SK-N-SH (cell line): Measurements from ENCODE around the gene HAUS8.

ENCODE experiments used
- CTCF ChIP-seq: fragments of 200-600 bp; sonication (generic); IDR thresholded peaks from 2 replicates; pipeline ENCODE4 v1.6.1; 2017; ENCODE audit warnings: antibody characterized with exemption, mild to moderate bottlenecking, moderate library complexity
- EP300 ChIP-seq, 2 experiments: IDR thresholded peaks; 2 replicates each; pipeline versions ENCODE4 v1.4.0 to v1.6.1; 2012; ENCODE audit warnings: borderline replicate concordance in 1 of 2, low read depth in 1 of 2, low read length in 1 of 2
- EZH2phosphoT487 ChIP-seq: fragments of 200-600 bp; sonication (generic); IDR thresholded peaks from 2 replicates; pipeline ENCODE4 v1.6.1; 2017; ENCODE audit warnings: low read depth, mixed run types, mild to moderate bottlenecking, antibody characterized with exemption, moderate library complexity, borderline replicate concordance
- GABPA ChIP-seq: IDR thresholded peaks from 2 replicates; pipeline ENCODE4 v1.4.0; 2012; ENCODE audit warnings: low read depth, mild to moderate bottlenecking
- NFIC ChIP-seq: IDR thresholded peaks from 2 replicates; pipeline ENCODE4 v1.4.0; 2012; ENCODE audit warnings: borderline replicate concordance
- POLR2AphosphoS5 ChIP-seq: IDR thresholded peaks from 2 replicates; pipeline ENCODE4 v1.6.1; 2012; ENCODE audit warnings: low read depth, low read length
- RCOR1 ChIP-seq: fragments of 150-350 bp; IDR thresholded peaks from 2 replicates; pipeline ENCODE4 v1.6.1; 2017; ENCODE audit warnings: antibody characterized with exemption, low read length
- RXRA ChIP-seq: IDR thresholded peaks from 2 replicates; pipeline ENCODE4 v1.4.0; 2012; ENCODE audit warnings: low read depth, mild to moderate bottlenecking, borderline replicate concordance
- SIN3A ChIP-seq: IDR thresholded peaks from 2 replicates; pipeline ENCODE4 v1.6.1; 2012; ENCODE audit warnings: low read depth, mild to moderate bottlenecking, low read length, moderate library complexity, borderline replicate concordance
- SMC3 ChIP-seq: IDR thresholded peaks from 2 replicates; pipeline ENCODE4 v1.6.1; 2012; ENCODE audit warnings: low read depth, low read length, improper control_type of control experiment
- TAF1 ChIP-seq: IDR thresholded peaks from 2 replicates; pipeline ENCODE4 v1.6.1; 2012; ENCODE audit warnings: low read depth, mild to moderate bottlenecking, low read length, moderate library complexity, borderline replicate concordance
- USF1 ChIP-seq: IDR thresholded peaks from 2 replicates; pipeline ENCODE4 v1.4.0; 2012; ENCODE audit warnings: low read depth, borderline replicate concordance
- YY1 ChIP-seq: IDR thresholded peaks from 2 replicates; pipeline ENCODE4 v1.4.0; 2012; ENCODE audit warnings: low read depth, mild to moderate bottlenecking

GRCh38 chr19:17022738-17023137 lies 52.5 kb downstream of the HAUS8 start:
- TF ChIP-seq RXRA (no peak), POLR2AphosphoS5 (no peak), CTCF (no peak), GABPA (no peak), USF1 (no peak), NFIC (no peak), RCOR1 (no peak), EP300 (IDR thresholded peaks at IDR 0.05; ENCODE audit: borderline replicate concordance in 1 of 2, low read depth in 1 of 2, low read length in 1 of 2) (no peak), SMC3 (no peak), EZH2phosphoT487 (no peak), YY1 (no peak), SIN3A (no peak), TAF1 (no peak)
